HG03520 (cell line): Measurements from ENCODE around the gene EPB41L1.

Source experiments
- ATAC-seq: cut with Tn5 transposase; IDR thresholded peaks from one replicate; pipeline ENCODE4 v1.9.1; 2021; ENCODE audit warnings: mild to moderate bottlenecking, moderate library complexity; ENCODE audit not compliant: unreplicated experiment

The EPB41L1 gene

DNA sequence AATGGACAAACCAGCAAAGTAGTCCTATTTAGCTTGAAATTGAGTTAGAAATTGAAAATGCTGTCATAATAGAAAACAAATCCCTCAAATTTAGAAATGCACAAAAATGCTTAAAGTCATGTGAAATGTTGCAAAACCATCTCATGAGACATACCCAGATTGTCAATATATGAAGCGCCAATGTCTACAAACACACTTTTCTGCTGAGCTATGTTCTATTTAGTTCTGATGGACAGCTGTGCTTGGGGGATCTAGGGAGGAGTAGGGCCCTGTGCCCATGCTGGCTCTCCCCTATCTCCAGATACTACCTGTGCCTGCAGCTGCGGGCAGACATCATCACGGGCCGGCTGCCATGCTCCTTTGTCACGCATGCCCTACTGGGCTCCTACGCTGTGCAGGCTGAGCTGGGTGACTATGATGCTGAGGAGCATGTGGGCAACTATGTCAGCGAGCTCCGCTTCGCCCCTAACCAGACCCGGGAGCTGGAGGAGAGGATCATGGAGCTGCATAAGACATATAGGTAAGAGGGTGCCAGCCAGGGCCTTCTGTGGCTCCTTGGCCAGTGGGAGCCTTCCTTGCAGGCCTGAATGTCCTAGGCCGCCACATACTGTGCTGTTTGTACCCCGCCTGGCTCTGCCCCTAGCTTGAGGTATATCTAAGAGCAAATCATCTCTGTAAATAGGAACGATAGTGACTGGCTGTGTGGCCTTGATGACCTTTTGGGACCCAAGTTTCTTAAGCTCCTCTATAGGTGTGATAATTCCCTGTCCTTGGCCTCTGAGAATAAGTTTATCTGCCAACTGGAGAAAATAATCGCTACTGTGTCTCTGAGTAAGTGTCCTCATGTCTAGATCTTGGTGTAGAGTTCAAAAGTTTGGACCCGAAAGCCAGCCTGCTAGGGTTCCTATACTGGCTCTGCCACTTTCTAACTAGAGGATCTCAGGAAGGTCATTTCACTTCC lies 30.6 kb downstream of the EPB41L1 start:
- ATAC-seq, result no peak

DNA sequence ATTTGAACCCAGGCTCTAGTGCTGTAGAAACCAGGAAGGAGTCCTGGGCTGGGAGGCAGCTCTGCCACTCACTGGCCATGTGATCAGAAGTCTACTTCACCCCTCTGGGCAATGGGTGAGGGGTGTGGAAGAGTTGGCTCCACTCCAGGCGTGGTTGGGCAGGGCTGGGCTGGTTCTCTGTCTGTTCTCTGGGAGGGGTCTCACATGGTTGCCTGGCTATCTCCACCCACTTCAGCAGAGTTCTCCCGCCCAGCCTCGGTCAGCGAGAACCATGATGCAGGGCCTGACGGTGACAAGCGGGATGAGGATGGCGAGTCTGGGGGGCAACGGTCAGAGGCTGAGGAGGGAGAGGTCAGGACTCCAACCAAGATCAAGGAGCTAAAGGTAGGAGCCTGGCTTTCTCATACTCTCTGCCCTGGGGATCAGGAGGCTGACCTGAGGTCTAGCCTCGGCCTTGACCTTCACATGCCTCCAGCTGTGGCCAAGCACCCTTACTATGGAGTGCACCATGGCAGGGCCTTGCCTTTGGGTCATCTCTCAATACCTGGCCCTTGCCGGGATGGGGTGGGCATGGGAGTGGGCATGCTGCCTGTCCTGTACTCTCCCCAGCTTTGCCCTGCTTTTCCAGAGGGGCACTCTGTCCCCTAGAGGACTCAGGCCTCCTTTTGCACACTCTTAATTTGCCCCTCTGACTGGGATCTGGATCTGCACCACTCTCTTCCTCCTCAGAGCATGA lies 39.6 kb downstream of the EPB41L1 start:
- ATAC-seq, result no peak

DNA sequence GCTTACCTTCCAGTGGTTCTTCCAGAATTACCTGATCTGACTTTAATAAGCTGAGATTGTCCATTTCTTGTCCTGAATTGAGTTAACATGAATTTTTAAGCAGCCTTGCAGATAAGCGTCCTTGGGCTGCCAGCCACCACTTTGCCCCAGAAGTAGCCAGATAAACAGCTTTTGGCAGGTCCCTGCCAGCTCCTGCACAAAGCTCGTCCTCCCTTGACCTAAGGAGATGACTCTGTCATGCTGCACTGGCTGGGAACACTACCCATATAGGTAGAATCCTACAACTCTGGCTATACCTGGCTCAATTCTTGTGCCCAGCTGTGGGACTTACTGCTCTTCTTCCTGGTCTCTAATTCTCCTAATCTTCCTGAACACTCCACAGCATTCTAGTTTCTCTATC lies 42.1 kb downstream of the EPB41L1 start:
- ATAC-seq, result no peak

DNA sequence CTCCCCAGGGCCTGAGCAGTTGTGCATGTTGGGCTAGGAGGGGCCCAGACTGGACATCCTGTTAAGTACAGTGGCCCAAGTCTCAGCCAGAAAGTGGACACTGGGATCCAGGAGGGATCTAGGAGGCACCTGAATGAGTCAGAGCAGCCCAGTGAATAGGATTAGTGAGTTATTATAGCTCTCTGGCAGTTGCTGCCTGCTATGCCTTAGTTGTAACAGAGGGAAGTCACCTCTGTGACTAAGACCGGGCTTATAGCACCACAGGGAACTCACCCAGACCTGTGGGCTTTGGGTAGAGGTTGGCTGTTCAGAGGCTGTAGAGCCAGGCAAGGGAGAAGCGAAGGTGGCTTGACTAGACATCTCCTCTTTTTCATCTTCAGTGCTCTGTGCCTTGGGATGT lies 42.7 kb downstream of the EPB41L1 start:
- ATAC-seq, result no peak

GRCh38 chr20:36199345-36200257 lies 45.1 kb downstream of the EPB41L1 start:
- ATAC-seq, result no peak

GRCh38 chr20:36200451-36200850 lies 45.9 kb downstream of the EPB41L1 start:
- no peak for ATAC-seq

DNA sequence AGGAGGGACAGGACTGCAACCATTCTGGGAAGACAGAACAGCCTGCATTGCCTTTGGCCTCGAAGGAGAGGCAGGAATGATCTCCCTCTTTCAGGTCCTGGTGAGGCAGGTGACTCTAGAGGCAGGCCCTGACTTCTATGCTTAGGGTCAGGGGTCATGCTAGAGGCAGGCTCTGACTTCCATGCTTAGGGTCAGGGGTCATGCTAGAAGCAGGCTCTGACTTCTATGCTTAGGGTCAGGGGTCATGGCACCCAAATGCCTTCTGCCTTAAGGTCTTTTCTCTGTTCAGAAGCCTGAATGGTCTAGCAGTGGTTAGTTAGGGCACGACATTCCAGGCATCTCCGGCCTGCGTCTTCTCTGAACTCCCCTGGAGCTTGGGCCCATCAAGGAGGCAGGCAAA lies 46.7 kb downstream of the EPB41L1 start:
- ATAC-seq, result no peak

DNA sequence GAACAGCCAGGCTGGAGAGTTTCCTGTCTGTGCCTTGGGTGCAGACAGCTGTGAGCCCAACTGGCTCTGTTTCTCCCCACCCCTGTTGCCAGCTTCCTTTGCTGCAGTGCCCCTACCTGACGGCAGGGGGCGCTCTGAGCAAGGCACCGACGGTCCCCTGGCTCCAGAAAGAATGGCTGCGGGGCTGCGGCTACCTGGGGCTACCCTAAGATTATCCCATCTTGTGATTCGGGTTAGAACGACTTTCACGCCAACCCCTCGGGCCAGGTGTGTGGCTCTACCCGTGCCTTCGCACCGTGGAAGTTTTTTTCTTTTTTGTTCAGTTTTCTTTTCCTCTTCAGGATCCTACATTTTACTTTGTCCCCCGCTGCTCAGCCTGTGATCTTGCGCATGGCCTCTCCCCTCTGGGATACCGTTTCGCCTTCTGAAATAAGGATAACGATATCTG lies 48.4 kb downstream of the EPB41L1 start:
- no peak for ATAC-seq

- ATAC-seq, result no peak
Measured at GRCh38 chr20:36203861-36204260, 49.3 kb downstream of the EPB41L1 start.

DNA sequence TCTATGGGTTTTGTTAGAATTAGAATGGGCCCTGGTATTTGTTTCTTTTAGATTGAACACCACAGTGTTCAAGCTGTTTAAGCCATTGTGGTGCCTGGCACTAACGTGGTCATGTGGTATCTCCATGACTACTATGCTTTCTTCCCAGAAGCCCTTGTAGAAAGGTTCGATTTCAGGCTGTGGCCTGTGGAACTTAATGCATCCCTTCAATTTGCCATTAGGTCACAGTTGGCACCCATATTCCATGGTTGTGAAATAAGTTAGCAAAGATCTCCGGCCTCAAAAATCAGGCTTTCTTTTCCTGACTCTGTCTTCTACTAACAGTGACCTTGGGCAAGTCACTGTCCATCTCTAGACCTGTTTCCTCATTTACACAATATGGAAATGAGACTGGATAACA lies 50.5 kb downstream of the EPB41L1 start:
- no peak for ATAC-seq

- no peak for ATAC-seq
Measured at GRCh38 chr20:36206068-36206467, 51.5 kb downstream of the EPB41L1 start.

DNA sequence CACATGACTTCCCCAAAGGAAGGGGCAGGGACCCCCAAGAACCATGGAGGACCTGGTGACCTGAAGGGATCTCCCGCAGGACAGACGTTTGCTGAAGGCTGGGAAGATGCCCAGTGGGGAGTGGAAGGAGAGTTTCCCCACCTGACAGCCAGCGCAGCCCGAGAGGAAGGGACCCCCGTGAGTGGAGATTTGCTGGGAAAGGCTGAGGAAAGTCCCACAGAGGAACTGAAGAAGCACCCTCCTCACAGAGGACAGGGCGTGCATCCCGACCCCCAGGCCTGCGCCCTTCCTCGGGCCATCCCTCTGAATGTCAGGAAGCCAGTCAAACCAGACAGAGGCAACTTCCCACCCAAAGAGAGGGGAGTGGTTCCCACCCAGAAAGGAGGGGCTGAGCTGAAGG lies 52.1 kb downstream of the EPB41L1 start:
- ATAC-seq, result no peak

DNA sequence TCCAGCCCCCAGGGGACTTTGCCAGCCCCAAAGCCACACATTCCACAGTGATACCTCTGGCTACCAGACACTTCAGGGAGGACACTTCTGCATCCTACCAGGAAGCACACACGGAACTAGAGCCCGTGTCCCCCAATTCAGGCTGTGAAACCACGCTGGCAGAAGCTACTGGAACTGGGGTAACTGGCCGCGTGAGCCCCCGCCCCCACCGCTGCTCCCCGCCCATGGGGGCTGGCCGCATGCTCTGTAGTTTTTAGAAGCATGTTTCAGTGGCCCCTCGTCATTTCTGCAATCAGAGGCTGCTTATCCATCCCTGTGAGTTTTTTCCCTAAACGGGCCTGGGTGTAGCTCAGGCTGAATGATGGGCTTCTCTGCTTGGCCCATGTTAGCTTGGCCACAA lies 53.1 kb downstream of the EPB41L1 start:
- no peak for ATAC-seq

- ATAC-seq, result no peak
Measured at GRCh38 chr20:36208257-36208656, 53.7 kb downstream of the EPB41L1 start.

DNA sequence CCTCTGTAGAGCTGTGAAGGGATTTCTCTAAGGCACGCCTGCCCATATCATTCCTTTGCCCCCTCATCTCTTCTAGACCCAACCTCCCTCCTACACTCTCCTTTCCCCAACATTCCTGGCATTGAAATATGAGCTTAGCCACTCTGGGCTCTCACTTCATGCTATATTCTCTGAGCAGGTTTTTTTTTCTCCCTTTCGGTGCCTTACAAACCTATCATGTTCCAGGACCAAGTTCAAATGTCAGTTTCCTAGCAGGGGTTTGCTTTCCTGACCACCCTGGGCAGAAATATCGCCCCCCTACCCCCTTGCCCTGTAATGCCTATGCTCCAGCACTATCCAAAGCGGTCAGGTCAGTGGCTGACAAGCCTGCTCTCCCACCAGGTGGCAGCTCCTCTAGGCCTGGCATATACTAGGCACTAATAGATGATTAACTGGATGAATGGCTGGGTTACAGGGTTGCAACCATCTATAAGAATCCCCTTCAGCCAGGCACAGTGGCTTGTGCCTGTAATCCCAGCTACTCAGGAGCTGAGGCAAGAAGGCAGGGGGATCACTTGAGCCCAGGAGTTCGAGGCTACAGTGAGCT lies 56.0 kb downstream of the EPB41L1 start:
- ATAC-seq, result no peak

GRCh38 chr20:36213362-36213761 lies 58.8 kb downstream of the EPB41L1 start:
- ATAC-seq, result no peak

- ATAC-seq, result no peak
Measured at GRCh38 chr20:36214684-36215256, 60.2 kb downstream of the EPB41L1 start.

GRCh38 chr20:36215778-36216177 lies 61.2 kb downstream of the EPB41L1 start:
- ATAC-seq, result no peak

- ATAC-seq, result no peak
Measured at GRCh38 chr20:36216314-36217025, 61.9 kb downstream of the EPB41L1 start.

DNA sequence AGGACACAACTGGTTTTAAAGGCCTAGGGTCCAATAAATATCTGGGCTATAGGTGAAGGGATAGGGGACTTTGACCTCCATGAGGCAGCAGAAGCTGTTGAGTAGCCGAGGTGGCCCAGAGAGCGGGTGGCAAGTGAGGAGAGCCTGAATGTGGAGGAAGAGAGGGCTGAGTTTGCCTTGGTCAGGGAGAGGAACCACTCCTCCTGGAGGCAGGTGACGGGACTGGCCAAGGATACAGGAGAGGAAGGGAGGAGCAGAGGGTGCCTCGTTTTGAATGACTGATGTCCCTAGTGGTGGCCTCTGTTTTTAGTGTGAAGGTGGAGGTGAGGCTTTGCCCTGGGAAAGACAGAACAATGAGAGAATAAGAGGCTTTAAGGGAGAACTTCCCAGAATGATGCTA lies 62.7 kb downstream of the EPB41L1 start:
- no peak for ATAC-seq
